ENCODE data around the gene COPS7A.
A peak's percentile ranks its signal among the peaks of the same experiment; 100 is the strongest.

The COPS7A gene

DNA sequence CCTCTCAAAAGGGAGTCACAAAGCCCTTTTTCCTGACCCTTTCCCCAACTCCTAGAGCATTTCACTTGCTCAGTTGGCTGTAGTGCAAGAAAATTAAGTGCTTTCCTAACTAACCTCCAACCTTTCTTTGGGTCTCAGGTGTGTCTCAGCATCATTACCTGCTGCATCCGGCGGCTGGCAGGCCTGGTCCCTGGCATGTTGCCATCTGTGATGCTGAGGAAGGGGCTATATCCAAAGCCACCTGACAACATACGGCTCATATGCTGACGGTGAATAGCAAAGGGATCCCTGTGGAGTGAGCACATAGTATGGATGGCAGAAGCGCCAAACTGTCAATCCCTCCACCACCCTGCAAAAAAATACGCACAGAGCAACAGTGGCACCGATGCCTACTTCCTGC lies 27.9 kb downstream of the COPS7A start:
- DNase-seq: no peak

DNA sequence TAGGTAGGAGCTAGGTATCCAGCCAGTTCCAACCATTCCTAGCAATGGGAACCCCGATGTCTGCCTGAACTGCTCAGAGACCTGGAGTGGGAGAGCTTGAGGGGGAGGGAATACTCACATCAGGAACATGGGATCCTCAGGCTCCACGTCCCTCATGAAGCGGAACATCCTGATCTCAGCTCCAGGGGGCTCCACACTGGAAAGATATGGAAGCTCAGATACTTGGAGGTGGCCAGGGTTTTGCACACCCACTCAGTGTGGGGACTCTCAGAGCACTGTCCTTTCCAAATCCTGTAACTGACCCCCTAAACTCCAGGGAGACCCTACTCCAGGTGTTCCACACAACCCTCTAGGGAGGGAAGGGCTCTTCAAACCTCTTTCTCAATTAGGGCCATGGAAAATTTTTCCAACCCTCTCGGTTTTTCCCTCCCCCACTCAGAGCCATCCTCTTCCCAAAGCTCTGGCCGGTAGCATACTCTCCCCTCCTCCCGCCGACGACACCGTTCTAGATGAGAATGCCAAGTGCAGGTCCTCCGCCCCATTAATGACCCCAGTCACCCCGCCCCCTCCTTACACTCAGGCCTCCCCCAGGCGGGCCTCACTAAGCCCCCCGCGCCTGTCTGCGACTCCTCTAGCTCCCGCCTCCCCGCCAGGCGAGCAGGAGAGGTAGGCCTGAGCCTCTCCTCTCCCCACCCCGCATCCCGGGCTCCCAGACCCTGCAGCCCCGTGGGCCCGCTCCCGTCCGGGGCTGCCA lies 28.5 kb downstream of the COPS7A start:
- peak; percentile 68 for DNase-seq

DNA sequence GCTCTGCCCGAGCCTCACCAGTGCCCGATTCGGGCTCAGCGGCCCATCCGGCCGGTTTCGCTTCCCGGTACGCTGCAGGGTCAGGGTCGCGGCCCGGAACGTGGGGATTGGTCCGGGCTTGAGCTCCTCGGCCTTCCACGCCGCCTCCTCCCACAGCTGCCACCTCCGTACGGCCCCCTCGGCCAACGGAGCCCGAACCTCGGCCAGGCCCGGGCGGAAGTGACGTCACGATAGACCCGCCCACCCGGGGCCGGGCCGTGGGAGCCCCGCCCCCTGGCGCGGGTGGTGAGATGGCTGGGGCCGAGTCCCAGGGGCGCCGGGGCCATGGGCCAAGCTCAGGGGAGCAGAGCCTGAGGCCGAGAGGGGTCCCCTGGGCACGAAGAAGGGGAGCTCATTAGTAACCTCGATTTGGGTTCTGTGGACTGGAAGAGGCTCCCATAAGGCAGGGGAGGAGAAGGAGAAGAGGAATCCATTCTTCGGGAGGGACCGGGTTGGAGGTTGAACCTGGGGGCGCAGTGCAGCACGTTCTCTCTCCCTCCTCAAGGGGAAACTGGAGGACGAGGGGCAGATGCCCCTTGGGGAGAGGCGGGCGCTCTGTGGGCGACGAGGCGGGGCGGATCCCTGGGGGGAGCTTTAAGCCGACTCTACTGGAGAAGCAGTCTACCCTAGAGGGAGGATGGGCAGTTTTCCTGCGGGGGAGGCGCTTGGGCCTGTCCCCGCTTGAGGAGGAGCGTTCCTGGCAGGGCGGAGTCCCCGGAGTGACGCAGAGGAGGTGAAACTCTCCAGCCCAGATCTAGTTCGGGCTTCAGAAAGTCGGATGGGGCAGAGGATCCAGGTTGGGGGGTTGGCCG lies 29.3 kb downstream of the COPS7A start, which contains the start of gene MLF2:
MLF2 (minus strand) TSS at position 221 of the 851 bp plus-strand sequence. CDS start 807 bp downstream, outside the sequence.
- DNase-seq: peak; percentile 99

- DNase-seq: peak; percentile 39
Measured at GRCh38 chr12:6753772-6754356, 30.0 kb downstream of the COPS7A start.

- DNase-seq: no peak
Measured at GRCh38 chr12:6754411-6754810, 30.6 kb downstream of the COPS7A start.

- no peak for DNase-seq
Measured at GRCh38 chr12:6757028-6757690, 33.3 kb downstream of the COPS7A start.

- DNase-seq: no peak
Measured at GRCh38 chr12:6758506-6759095, 34.8 kb downstream of the COPS7A start.

DNA sequence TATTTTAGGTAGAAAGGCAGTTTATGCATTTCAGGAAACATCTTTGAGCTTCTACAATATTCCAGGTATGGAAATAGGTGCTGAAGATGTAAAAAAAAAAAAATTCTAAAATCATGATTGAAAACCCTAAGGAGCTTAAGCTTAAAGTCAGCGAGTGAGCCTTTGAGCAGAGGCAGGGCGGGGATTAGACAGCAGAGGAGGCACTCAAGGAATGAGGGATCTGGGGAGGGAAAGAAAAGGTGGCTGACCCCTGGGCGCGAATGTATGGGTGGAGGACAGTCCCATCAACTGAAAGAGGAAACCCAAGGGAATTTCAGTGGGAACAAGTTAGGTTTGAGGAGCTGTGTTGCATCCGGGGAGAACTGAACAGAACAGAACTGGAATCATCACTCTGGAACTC lies 35.9 kb downstream of the COPS7A start:
- no peak for DNase-seq

DNA sequence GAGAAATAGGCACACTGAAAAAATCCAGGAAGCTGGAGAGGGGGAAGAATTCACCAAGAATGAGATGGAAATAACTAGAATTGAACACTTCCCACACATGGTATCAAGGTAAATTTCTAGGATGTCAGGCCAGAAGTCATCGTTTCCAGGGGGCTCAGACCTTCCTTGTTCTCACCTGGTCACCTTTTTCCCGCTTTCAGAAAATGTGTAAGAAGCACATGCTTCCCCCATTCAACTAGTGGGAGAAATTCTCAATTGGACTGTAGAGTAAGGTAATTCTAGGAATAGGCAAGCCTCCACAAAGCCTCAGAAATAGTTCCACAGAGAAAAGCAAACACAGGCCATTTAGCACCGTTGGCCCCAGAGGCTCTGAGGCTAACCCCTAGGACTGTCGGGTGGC lies 39.5 kb downstream of the COPS7A start:
- no peak for DNase-seq

DNA sequence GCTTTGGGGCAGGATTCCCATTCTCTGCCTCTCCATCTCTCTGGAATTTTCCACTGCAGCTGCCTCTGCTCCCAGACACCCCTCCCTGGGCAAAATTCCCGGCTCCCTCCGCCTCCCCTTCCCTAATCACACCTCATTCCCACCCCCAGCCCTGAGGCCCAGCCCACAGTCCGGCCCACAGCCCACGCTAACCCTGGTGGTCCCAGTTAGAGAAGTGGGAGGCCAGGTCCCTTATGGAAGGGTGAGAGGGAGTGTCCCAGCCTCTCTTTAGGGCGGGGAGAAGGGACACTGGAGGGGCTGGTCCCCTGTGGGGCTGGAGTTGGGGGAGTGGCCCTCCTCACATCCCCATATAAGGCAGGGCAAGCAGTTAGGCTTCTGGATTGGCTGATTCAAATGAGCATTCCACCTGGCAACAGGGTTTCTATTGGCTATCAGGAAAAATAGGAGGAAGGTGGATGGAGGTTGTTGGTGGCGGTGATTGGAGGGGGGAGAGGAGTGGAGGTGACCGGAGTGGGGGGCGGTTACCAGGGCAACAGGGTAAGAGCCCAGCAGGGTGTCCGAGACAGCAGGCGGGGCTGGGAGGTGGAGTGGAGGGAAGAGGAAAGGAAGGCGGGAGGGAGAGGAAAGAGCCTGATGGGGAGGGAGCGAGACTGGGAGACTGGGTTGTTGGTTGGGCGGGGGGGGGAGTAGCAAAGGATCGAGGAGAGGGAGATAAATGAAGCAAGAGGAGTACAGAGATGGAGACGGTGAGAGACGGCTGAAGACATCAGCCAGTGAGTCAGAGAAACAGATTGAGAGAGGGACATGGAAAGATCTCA lies 40.4 kb downstream of the COPS7A start:
- peak; percentile 100 for DNase-seq

GRCh38 chr12:6765048-6765633 lies 41.3 kb downstream of the COPS7A start:
- no peak for DNase-seq

- DNase-seq: peak; percentile 94
Measured at GRCh38 chr12:6765634-6766581, 42.1 kb downstream of the COPS7A start, which contains the start of gene PTMS. Gene PTMS, plus strand, starts transcription at chr12:6766363. Its CDS starts 343 bp downstream, at chr12:6766706.

- DNase-seq: peak; percentile 71
Measured at GRCh38 chr12:6766651-6767349, 43.0 kb downstream of the COPS7A start.

DNA sequence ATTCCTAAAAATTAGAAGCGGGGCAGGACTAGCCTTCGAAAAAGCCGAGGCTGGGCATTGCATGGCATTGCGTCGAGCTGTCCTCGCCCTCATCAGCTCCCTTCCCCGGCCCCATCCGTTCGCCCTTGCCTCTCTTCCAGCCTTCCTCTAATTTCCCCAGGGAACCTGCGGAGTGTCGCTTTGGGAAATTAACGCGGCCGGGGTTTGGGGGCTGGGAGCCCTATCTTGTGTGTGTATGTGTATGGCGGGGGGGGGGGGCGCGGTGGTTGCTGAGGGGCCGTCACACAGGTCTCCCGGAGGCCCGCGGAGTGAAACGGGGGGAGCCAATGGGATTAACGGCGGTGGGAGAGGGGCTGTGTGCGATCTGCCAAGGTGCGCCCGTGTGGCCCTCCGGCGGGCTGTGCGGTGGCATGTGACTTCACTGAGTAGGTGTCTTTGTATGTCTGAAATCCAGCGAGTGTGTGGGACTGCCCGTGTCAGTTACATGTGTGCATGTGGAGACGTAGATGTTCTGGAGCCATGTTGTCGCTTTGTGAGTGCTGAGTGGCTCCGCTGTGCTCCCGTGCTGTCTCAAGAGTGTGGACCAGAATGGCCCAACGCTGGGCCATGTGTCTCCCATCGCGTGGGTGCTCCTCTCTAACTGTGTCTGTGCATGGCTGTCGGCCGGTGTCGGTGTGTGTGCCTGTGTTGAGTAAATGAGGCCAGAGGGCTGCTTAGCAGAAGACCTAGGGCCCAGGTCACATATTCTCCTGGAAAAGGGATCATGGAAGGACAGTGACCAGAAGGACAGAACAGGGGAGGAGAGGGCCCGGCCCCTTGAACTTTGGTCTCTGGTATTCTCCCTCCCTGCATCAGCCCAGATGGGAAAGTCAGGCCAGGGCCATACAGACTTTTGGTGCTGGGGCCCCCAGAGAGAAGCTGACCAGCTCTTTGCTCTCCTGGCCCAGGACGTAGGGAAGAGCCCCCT lies 43.8 kb downstream of the COPS7A start:
- no peak for DNase-seq

GRCh38 chr12:6768437-6768914 lies 44.6 kb downstream of the COPS7A start:
- DNase-seq: no peak

GRCh38 chr12:6768990-6769389 lies 45.1 kb downstream of the COPS7A start:
- peak; percentile 34 for DNase-seq

- no peak for DNase-seq
Measured at GRCh38 chr12:6769666-6770065, 45.8 kb downstream of the COPS7A start.

- DNase-seq: no peak
Measured at GRCh38 chr12:6770094-6770493, 46.2 kb downstream of the COPS7A start.

Data from fibroblast of skin of back (primary cell).